CD4-positive, alpha-beta T cell (primary cell): Measurements from ENCODE around the gene NRF1. TPM values are rescaled to one million over a fixed set of nuclear protein-coding genes. Genes with fewer than 3 reads are reported as not detected.

Source experiments
- ATAC-seq: fragments of 200-7000 bp; cut with Tn5 transposase; one replicate; pipeline ENCODE4 v1.10.0; 2022; ENCODE audit warnings: mild to moderate bottlenecking; ENCODE audit not compliant: poor library complexity
- CTCF ChIA-PET: fragments of 350-600 bp; sonication (Branson Sonifier 250); formaldehyde crosslinking; loops from one replicate; lab custom pipeline; 2021; ENCODE audit warnings: antibody characterized with exemption, inconsistent platforms; lab: Charles Lee
- POLR2A ChIA-PET: fragments of 350-600 bp; sonication (Branson Sonifier 250); formaldehyde crosslinking; loops from one replicate; lab custom pipeline; 2021; ENCODE audit warnings: antibody characterized with exemption, inconsistent platforms; lab: Charles Lee
- DNase-seq, 14 experiments: peaks; one replicate each; pipeline ENCODE4 v3.0.0-alpha.2; 2013 to 2020; ENCODE audit warnings: mixed read lengths in 2 of 14
- H3K27ac ChIP-seq, 2 donors: one replicate each; pipeline versions ENCODE4 v1.5.1 to v1.7.0; 2013; ENCODE audit warnings: low read length in 2 of 2, low read depth in 1 of 2, mild to moderate bottlenecking in 1 of 2
- H3K27me3 ChIP-seq, 2 experiments: 1 replicate in 1 of 2; 2 replicates in 1 of 2; pipeline versions ENCODE4 v1.6.1 to v1.7.0; 2013; ENCODE audit warnings: low read length in 2 of 2, control low read depth in 1 of 2, mild to moderate bottlenecking in 1 of 2, moderate library complexity in 1 of 2; ENCODE audit not compliant: insufficient read depth in 2 of 2, control insufficient read depth in 1 of 2
- H3K36me3 ChIP-seq: one replicate; pipeline ENCODE4 v1.6.1; 2013; ENCODE audit warnings: low read length, control low read depth; ENCODE audit not compliant: insufficient read depth
- H3K4me1 ChIP-seq: one replicate; pipeline ENCODE4 v1.6.1; 2013; ENCODE audit warnings: low read length, control low read depth; ENCODE audit not compliant: insufficient read depth
- H3K4me3 ChIP-seq: one replicate; pipeline ENCODE4 v1.5.1; 2013; ENCODE audit warnings: mild to moderate bottlenecking, low read length, moderate library complexity
- H3K9me3 ChIP-seq, 2 experiments: 1 replicate in 1 of 2; 2 replicates in 1 of 2; pipeline versions ENCODE4 v1.6.1 to v1.7.0; 2013; ENCODE audit warnings: low read length in 2 of 2, mild to moderate bottlenecking in 2 of 2, control low read depth in 1 of 2, moderate library complexity in 1 of 2; ENCODE audit not compliant: control insufficient read depth in 1 of 2, insufficient read depth in 1 of 2
- H3K27ac Mint-ChIP-seq: one replicate; pipeline ENCODE4 v1.8.0; 2020; ENCODE audit warnings: mixed read lengths
- H3K27me3 Mint-ChIP-seq: one replicate; pipeline ENCODE4 v1.8.0; 2021; ENCODE audit warnings: mixed read lengths
- H3K36me3 Mint-ChIP-seq: one replicate; pipeline ENCODE4 v1.8.0; 2021; ENCODE audit warnings: low read depth, mixed read lengths
- H3K4me1 Mint-ChIP-seq: one replicate; pipeline ENCODE4 v1.8.0; 2021; ENCODE audit warnings: low read depth, mixed read lengths
- H3K4me3 Mint-ChIP-seq: one replicate; pipeline ENCODE4 v1.8.0; 2020; ENCODE audit warnings: mild to moderate bottlenecking, mixed read lengths
- H3K9me3 Mint-ChIP-seq: one replicate; pipeline ENCODE4 v1.8.0; 2020; ENCODE audit warnings: mixed read lengths
- intact Hi-C, 2 experiments: fragments of 100-400 bp; cut with DNase I in 1 of 2; cut with micrococcal nuclease in 1 of 2; formaldehyde crosslinking; loops; one replicate each; pipeline versions ENCODE4 v1.15.1 to v1.9.0; 2023 to 2025; cut with DNase I, micrococcal nuclease
- total RNA-seq, 174 experiments: library from RNA in 2 of 174; stranded (reverse) in 2 of 174; gene quantifications; one replicate each; pipeline ENCODE4 v1.2.3 and lab custom pipeline; 2021 to 2026
- TF ChIP-seq, protein P1 (sequence below): fragments of 200-600 bp; IDR thresholded peaks from one replicate; pipeline ENCODE4 v1.8.0; 2022; ENCODE audit warnings: antibody characterized with exemption, mild to moderate bottlenecking

NRF1 gene
- total RNA-seq, 2 experiments from 2014 or later, result 35.4 to 36.1 TPM

DNA sequence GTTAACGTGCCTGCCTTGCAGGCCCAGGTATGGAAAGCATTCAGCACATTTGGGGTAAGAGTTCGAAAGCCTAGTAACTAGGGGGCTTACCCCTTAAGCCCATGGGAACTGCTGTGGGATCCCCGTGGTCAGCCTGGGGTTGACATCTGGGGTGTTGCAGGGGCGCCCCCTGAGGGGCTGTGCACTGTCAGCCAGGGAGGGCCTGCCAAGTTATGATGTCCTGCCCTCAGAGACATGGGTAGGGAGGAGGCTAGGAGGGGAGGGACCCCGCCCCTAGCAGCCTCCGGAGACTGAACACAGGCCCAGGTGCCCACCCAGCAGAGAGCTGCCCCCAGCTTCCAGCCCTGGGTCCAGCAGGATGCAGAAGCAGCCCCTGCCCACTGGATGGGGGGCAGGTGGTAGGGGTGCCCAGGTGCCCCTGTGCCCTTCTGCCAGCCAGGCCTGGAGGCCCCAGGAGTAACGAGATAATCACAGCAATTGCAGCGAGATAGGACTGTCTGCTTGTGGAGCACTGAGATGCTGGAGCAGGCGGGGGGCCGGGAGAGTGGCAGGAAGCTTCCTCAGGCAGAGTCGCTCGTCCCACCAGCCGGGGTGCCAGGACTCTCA lies 187.9 kb downstream of the NRF1 start:
- POLR2A ChIA-PET, result no interaction called here
- TF ChIP-seq, protein P1, sequence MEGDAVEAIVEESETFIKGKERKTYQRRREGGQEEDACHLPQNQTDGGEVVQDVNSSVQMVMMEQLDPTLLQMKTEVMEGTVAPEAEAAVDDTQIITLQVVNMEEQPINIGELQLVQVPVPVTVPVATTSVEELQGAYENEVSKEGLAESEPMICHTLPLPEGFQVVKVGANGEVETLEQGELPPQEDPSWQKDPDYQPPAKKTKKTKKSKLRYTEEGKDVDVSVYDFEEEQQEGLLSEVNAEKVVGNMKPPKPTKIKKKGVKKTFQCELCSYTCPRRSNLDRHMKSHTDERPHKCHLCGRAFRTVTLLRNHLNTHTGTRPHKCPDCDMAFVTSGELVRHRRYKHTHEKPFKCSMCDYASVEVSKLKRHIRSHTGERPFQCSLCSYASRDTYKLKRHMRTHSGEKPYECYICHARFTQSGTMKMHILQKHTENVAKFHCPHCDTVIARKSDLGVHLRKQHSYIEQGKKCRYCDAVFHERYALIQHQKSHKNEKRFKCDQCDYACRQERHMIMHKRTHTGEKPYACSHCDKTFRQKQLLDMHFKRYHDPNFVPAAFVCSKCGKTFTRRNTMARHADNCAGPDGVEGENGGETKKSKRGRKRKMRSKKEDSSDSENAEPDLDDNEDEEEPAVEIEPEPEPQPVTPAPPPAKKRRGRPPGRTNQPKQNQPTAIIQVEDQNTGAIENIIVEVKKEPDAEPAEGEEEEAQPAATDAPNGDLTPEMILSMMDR, result no peak
- intact Hi-C loops, result no loop called here
- Mint-ChIP-seq H3K4me1 (no peaks in the 10 kb centered on the region), H3K9me3 (no peaks in the 10 kb centered on the region), H3K27me3 (peaks cover under 1% of the 10 kb centered on the region), H3K36me3 (no peaks in the 10 kb centered on the region), H3K4me3 (no peak overlapping the region), H3K27ac (no peak overlapping the region)
- Histone ChIP-seq H3K36me3 (no peaks in the 10 kb centered on the region), H3K27me3 (no peaks in the 10 kb centered on the region), H3K27ac (no peak overlapping the region), H3K9me3 (no peaks in the 10 kb centered on the region), H3K4me3 (no peak overlapping the region), H3K4me1 (no peaks in the 10 kb centered on the region)
- DNase-seq, result no peak
- ATAC-seq, result no peak
- CTCF ChIA-PET, result no interaction called here

GRCh38 chr7:129800901-129801300 lies 189.4 kb downstream of the NRF1 start:
- no peak overlapping the region for H3K27ac Mint-ChIP-seq
- POLR2A ChIA-PET, result no interaction called here
- H3K27me3 Mint-ChIP-seq, result no peaks in the 10 kb centered on the region

GRCh38 chr7:129801882-129802281 lies 190.4 kb downstream of the NRF1 start:
- Mint-ChIP-seq H3K27ac (no peak overlapping the region), H3K4me3 (no peak overlapping the region), H3K27me3 (no peaks in the 10 kb centered on the region), H3K36me3 (no peaks in the 10 kb centered on the region), H3K4me1 (no peaks in the 10 kb centered on the region), H3K9me3 (no peaks in the 10 kb centered on the region)
- no peaks in the 10 kb centered on the region for H3K36me3 ChIP-seq
- TF ChIP-seq, protein P1, result no peak
- ChIA-PET CTCF (no interaction called here), POLR2A (no interaction called here)
- no peaks in the 10 kb centered on the region for H3K9me3 ChIP-seq
- ATAC-seq (no peak), DNase-seq (no peak)
- H3K4me3 ChIP-seq, result no peak overlapping the region
- H3K4me1 ChIP-seq, result no peaks in the 10 kb centered on the region
- intact Hi-C loops, result no loop called here
- no peak overlapping the region for H3K27ac ChIP-seq
- no peaks in the 10 kb centered on the region for H3K27me3 ChIP-seq

More at GRCh38 chr7:129800901-129801300, 189.4 kb downstream of the NRF1 start:
- no peaks in the 10 kb centered on the region for H3K4me1 ChIP-seq
- H3K36me3 ChIP-seq, result no peaks in the 10 kb centered on the region
- no peak for DNase-seq
- Mint-ChIP-seq H3K36me3 (no peaks in the 10 kb centered on the region), H3K4me3 (no peak overlapping the region), H3K9me3 (no peaks in the 10 kb centered on the region), H3K4me1 (no peaks in the 10 kb centered on the region)
- no peaks in the 10 kb centered on the region for H3K9me3 ChIP-seq
- intact Hi-C loops, result no loop called here
- CTCF ChIA-PET, result no interaction called here
- H3K27ac ChIP-seq, result no peak overlapping the region
- TF ChIP-seq, protein P1, result no peak
- H3K27me3 ChIP-seq, result no peaks in the 10 kb centered on the region
- no peak for ATAC-seq
- no peak overlapping the region for H3K4me3 ChIP-seq
